Measurements from ENCODE around the gene EIF5B.

DNA sequence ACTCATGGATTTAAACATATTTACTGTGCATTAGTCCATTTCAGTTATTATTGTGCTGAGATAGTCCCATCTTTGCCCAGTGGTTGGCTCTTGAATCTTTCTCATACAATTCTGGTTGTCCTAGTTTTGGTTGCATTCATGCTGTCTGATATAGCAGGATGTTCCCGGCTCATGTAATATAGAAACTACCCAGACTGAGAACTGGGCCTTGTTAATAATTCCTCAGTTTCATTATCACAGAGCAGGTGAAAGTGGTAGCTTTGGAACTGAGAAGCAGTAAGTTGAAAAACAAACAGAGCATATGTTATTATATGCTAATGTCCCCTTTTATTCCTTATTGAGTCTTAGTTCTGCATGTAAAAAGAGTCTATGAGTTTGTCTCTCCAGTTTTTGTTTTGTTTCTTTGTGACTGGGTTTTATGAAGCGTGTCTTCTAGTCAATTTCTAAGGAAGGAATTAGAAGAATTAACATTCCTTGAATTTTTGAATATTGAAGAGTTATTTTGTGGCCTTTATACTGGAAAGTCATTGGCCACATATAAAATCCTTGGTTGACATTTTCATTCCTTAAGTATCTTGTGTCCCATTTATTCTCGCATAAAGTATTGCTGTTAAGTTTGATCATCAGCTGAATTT is 43.3 kb downstream of the EIF5B start:
- TF ChIP-seq, protein P1, sequence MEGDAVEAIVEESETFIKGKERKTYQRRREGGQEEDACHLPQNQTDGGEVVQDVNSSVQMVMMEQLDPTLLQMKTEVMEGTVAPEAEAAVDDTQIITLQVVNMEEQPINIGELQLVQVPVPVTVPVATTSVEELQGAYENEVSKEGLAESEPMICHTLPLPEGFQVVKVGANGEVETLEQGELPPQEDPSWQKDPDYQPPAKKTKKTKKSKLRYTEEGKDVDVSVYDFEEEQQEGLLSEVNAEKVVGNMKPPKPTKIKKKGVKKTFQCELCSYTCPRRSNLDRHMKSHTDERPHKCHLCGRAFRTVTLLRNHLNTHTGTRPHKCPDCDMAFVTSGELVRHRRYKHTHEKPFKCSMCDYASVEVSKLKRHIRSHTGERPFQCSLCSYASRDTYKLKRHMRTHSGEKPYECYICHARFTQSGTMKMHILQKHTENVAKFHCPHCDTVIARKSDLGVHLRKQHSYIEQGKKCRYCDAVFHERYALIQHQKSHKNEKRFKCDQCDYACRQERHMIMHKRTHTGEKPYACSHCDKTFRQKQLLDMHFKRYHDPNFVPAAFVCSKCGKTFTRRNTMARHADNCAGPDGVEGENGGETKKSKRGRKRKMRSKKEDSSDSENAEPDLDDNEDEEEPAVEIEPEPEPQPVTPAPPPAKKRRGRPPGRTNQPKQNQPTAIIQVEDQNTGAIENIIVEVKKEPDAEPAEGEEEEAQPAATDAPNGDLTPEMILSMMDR (conservative IDR thresholded peaks at IDR 0.05 in 1 of 2, IDR thresholded peaks at IDR 0.05 in 1 of 2; ENCODE audit: low read depth in 1 of 2, low read length in 2 of 2) = no peak
- TF ChIP-seq EZH2 (IDR thresholded peaks at IDR 0.05; ENCODE audit: low read length, missing control alignments) = no peak
